Activated naive CD8-positive, alpha-beta T cell treated with anti-CD3 and anti-CD28 coated beads for 36 hours (primary cell): Measurements from ENCODE around the gene UNC13B. TPM values are rescaled to one million over a fixed set of nuclear protein-coding genes. Genes with fewer than 3 reads are reported as not detected.
"Not testable (repeated sequence)": the region's sequence is repeated elsewhere in the genome, so short reads cannot be mapped to it uniquely, and the experiment has no call there.

Experiments
- DNase-seq: peaks from one replicate; pipeline ENCODE4 v3.0.0; 2021
- H3K27ac Mint-ChIP-seq: one replicate; pipeline ENCODE4 v1.8.0; 2022; ENCODE audit warnings: mild to moderate bottlenecking, moderate library complexity, mixed read lengths
- H3K27me3 Mint-ChIP-seq: one replicate; pipeline ENCODE4 v1.8.0; 2022; ENCODE audit warnings: mild to moderate bottlenecking, mixed read lengths
- H3K36me3 Mint-ChIP-seq: one replicate; pipeline ENCODE4 v1.8.0; 2021; ENCODE audit warnings: mild to moderate bottlenecking, mixed read lengths
- H3K4me1 Mint-ChIP-seq: one replicate; pipeline ENCODE4 v1.8.0; 2021; ENCODE audit warnings: mixed read lengths
- H3K4me3 Mint-ChIP-seq: one replicate; pipeline ENCODE4 v1.8.0; 2022; ENCODE audit warnings: mild to moderate bottlenecking, moderate library complexity, mixed read lengths
- H3K9me3 Mint-ChIP-seq: one replicate; pipeline ENCODE4 v1.8.0; 2022; ENCODE audit warnings: mixed read lengths
- total RNA-seq, 2 experiments: library from RNA; stranded (reverse); gene quantifications; one replicate each; pipeline ENCODE4 v1.2.3, GENCODE V29; 2021

Gene UNC13B
- 1 to 10 TPM; 2.5 to 3.7 TPM for total RNA-seq

- Mint-ChIP-seq H3K36me3 (no peaks in the 10 kb centered on the region), H3K4me1 (peaks cover 12% of the 10 kb centered on the region), H3K27ac (no peak within 1 kb of the TSS), H3K9me3 (no peaks in the 10 kb centered on the region), H3K27me3 (peaks cover 12% of the 10 kb centered on the region), H3K4me3 (peak within 1 kb of the TSS; percentile 86)
- DNase-seq, result peak; percentile 77
These were observed at the start of gene UNC13B for GRCh38 chr9:35161713-35162604. Gene UNC13B (plus strand): TSS chr9:35162009. CDS start chr9:35162284, 275 bp downstream.

GRCh38 chr9:35112257-35113020 is 49.4 kb upstream of the UNC13B start:
- Mint-ChIP-seq H3K36me3 (no peaks in the 10 kb centered on the region), H3K4me1 (peaks cover 43% of the 10 kb centered on the region), H3K4me3 (peak overlapping the region; percentile 65), H3K27ac (peak overlapping the region; percentile 67), H3K9me3 (peaks cover 2% of the 10 kb centered on the region), H3K27me3 (no peaks in the 10 kb centered on the region)
- DNase-seq, result no peak

- peak; percentile 77 for DNase-seq
- Mint-ChIP-seq H3K4me3 (peak overlapping the region; percentile 92), H3K36me3 (no peaks in the 10 kb centered on the region), H3K9me3 (peaks cover 2% of the 10 kb centered on the region), H3K27ac (peak overlapping the region; percentile 88), H3K4me1 (peaks cover 43% of the 10 kb centered on the region), H3K27me3 (no peaks in the 10 kb centered on the region)
These were observed 47.5 kb upstream of the UNC13B start for GRCh38 chr9:35114113-35114839.

- DNase-seq, result peak; percentile 46
- peak overlapping the region; percentile 88 for H3K27ac Mint-ChIP-seq
- H3K9me3 Mint-ChIP-seq, result peaks cover 2% of the 10 kb centered on the region
- no peaks in the 10 kb centered on the region for H3K36me3 Mint-ChIP-seq
- peaks cover 43% of the 10 kb centered on the region for H3K4me1 Mint-ChIP-seq
- no peaks in the 10 kb centered on the region for H3K27me3 Mint-ChIP-seq
- peak overlapping the region; percentile 92 for H3K4me3 Mint-ChIP-seq
These were observed 46.8 kb upstream of the UNC13B start for GRCh38 chr9:35114840-35115628.

GRCh38 chr9:35115680-35116538 is 45.9 kb upstream of the UNC13B start, which contains the start of gene ATOSB:
Gene ATOSB (minus strand): TSS chr9:35115862. CDS start chr9:35108274, 7,588 bp downstream.
- peaks cover 2% of the 10 kb centered on the region for H3K9me3 Mint-ChIP-seq
- H3K27me3 Mint-ChIP-seq, result no peaks in the 10 kb centered on the region
- H3K4me1 Mint-ChIP-seq, result peaks cover 40% of the 10 kb centered on the region
- H3K27ac Mint-ChIP-seq, result peak within 1 kb of the TSS; percentile 88
- DNase-seq, result peak; percentile 95
- no peaks in the 10 kb centered on the region for H3K36me3 Mint-ChIP-seq
- H3K4me3 Mint-ChIP-seq, result peak within 1 kb of the TSS; percentile 92

GRCh38 chr9:35116539-35116897 is 45.3 kb upstream of the UNC13B start:
- no peak for DNase-seq
- Mint-ChIP-seq H3K27ac (peak overlapping the region; percentile 88), H3K36me3 (no peaks in the 10 kb centered on the region), H3K4me3 (peak overlapping the region; percentile 92), H3K9me3 (peaks cover 2% of the 10 kb centered on the region), H3K27me3 (no peaks in the 10 kb centered on the region), H3K4me1 (peaks cover 39% of the 10 kb centered on the region)

GRCh38 chr9:35116898-35117551 is 44.8 kb upstream of the UNC13B start:
- peak overlapping the region; percentile 88 for H3K27ac Mint-ChIP-seq
- H3K27me3 Mint-ChIP-seq, result no peaks in the 10 kb centered on the region
- H3K4me1 Mint-ChIP-seq, result peaks cover 34% of the 10 kb centered on the region
- peak overlapping the region; percentile 92 for H3K4me3 Mint-ChIP-seq
- DNase-seq, result peak; percentile 83
- no peaks in the 10 kb centered on the region for H3K36me3 Mint-ChIP-seq
- peaks cover 2% of the 10 kb centered on the region for H3K9me3 Mint-ChIP-seq

- Mint-ChIP-seq H3K27me3 (no peaks in the 10 kb centered on the region), H3K4me1 (no peaks in the 10 kb centered on the region), H3K4me3 (no peak overlapping the region), H3K9me3 (peaks cover 2% of the 10 kb centered on the region), H3K27ac (no peak overlapping the region), H3K36me3 (no peaks in the 10 kb centered on the region)
- no peak for DNase-seq
These were observed 26.9 kb upstream of the UNC13B start for GRCh38 chr9:35134920-35135319.

- Mint-ChIP-seq H3K9me3 (peaks cover 2% of the 10 kb centered on the region), H3K27me3 (no peaks in the 10 kb centered on the region), H3K27ac (no peak overlapping the region), H3K4me1 (no peaks in the 10 kb centered on the region), H3K36me3 (peaks cover 2% of the 10 kb centered on the region), H3K4me3 (no peak overlapping the region)
- DNase-seq, result no peak
These were observed 25.8 kb upstream of the UNC13B start for GRCh38 chr9:35135988-35136387.

- H3K36me3 Mint-ChIP-seq, result peaks cover 3% of the 10 kb centered on the region
- no peaks in the 10 kb centered on the region for H3K4me1 Mint-ChIP-seq
- DNase-seq, result no peak
- peaks cover 3% of the 10 kb centered on the region for H3K9me3 Mint-ChIP-seq
- no peaks in the 10 kb centered on the region for H3K27me3 Mint-ChIP-seq
- no peak overlapping the region for H3K4me3 Mint-ChIP-seq
- H3K27ac Mint-ChIP-seq, result no peak overlapping the region
These were observed 24.9 kb upstream of the UNC13B start for GRCh38 chr9:35136866-35137265.

GRCh38 chr9:35140093-35140492 is 21.7 kb upstream of the UNC13B start:
- H3K36me3 Mint-ChIP-seq, result peaks cover 11% of the 10 kb centered on the region

GRCh38 chr9:35142037-35142436 is 19.8 kb upstream of the UNC13B start:
- Mint-ChIP-seq H3K27ac (no peak overlapping the region), H3K4me3 (no peak overlapping the region), H3K9me3 (peaks cover 14% of the 10 kb centered on the region), H3K27me3 (no peaks in the 10 kb centered on the region), H3K4me1 (no peaks in the 10 kb centered on the region), H3K36me3 (peaks cover 11% of the 10 kb centered on the region)
- DNase-seq, result no peak

More at GRCh38 chr9:35140093-35140492, 21.7 kb upstream of the UNC13B start:
- DNase-seq, result no peak
- Mint-ChIP-seq H3K4me3 (no peak overlapping the region), H3K9me3 (peaks cover 8% of the 10 kb centered on the region), H3K27ac (no peak overlapping the region), H3K4me1 (no peaks in the 10 kb centered on the region), H3K27me3 (no peaks in the 10 kb centered on the region)

GRCh38 chr9:35147941-35148563 is 13.8 kb upstream of the UNC13B start:
- H3K27ac Mint-ChIP-seq, result not testable (repeated sequence)

More at GRCh38 chr9:35147941-35148563, 13.8 kb upstream of the UNC13B start:
- DNase-seq, H3K4me3 Mint-ChIP-seq, H3K36me3 Mint-ChIP-seq, H3K4me1 Mint-ChIP-seq, H3K27me3 Mint-ChIP-seq: not testable (repeated sequence)
- peaks cover 37% of the 10 kb centered on the region for H3K9me3 Mint-ChIP-seq
